Kidney epithelial cell (primary cell): ENCODE data around the gene CLMN. TPM values are rescaled to one million over a fixed set of nuclear protein-coding genes. Genes with fewer than 3 reads are reported as not detected.

ENCODE experiments used
- DNase-seq: peaks from one replicate; pipeline ENCODE4 v3.0.0-alpha.2; 2010; ENCODE audit warnings: low read depth
- H3K27me3 ChIP-seq: 2 replicates; pipeline ENCODE4 v1.6.0; 2011; ENCODE audit warnings: low read length; ENCODE audit not compliant: control insufficient read depth, insufficient read depth
- H3K36me3 ChIP-seq: 2 replicates; pipeline ENCODE4 v1.5.1; 2011; ENCODE audit warnings: low read length; ENCODE audit not compliant: control insufficient read depth, insufficient read depth
- H3K4me3 ChIP-seq: 2 replicates; pipeline ENCODE4 v1.5.1; 2011; ENCODE audit warnings: low read depth, mild to moderate bottlenecking, control low read depth, low read length
- CTCF ChIP-seq: IDR thresholded peaks from 2 replicates; pipeline ENCODE4 v1.5.1; 2011; ENCODE audit warnings: mild to moderate bottlenecking, moderate library complexity, low read length, control low read depth, inconsistent platforms; ENCODE audit not compliant: insufficient read depth, poor library complexity, severe bottlenecking
- total RNA-seq: library from RNA; depleted of rRNA; stranded (reverse); fragments of >200 nt; gene quantifications from 2 replicates; pipeline ENCODE4 v1.2.3, GENCODE V29; 2015

The CLMN gene
- total RNA-seq, 1 donor from 2014 or later: 9.8 TPM

DNA sequence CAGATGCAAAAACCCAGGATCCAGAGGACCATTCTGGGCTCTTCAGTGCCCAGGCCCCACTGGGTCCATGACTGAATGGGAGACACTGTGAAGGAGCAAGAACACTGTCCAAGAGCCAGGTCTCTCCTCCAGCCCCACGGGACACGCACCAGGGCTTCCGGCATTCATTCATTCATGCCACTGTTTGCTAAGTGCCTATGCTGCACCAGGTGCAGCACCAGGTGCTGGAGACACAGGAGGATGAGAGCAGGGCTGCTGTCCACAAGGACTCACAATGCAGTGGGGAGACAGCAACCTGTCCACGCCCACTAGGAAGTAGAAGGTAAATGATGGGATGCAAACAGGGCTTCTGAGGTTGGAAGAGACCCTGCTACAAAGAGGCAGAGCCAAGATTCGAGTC lies 20.4 kb downstream of the CLMN start:
- Histone ChIP-seq H3K4me3 (no peak overlapping the region), H3K36me3 (no peaks in the 10 kb centered on the region), H3K27me3 (no peaks in the 10 kb centered on the region)
- no peak for TF ChIP-seq CTCF
- no peak for DNase-seq

DNA sequence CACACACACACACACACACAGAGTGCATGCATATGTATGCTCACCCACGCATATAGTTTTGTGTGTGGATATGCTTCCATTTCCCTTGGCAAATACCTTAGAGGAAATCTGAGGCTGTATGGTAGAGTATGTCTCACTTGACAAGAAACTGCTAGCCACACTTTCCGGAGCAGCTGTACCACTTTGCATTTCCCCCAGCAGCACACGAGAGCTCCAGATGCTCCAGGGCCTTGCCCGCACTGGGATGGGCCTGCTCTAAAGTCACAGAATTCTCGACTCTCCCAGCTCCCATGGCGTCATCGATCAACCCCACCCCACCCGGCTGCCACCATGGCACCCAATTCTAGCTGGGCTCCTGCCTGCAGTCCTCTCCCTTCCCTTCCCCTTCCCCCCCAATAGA lies 21.9 kb downstream of the CLMN start:
- Histone ChIP-seq H3K4me3 (no peak overlapping the region), H3K36me3 (no peaks in the 10 kb centered on the region), H3K27me3 (no peaks in the 10 kb centered on the region)
- DNase-seq: no peak
- no peak for TF ChIP-seq CTCF

DNA sequence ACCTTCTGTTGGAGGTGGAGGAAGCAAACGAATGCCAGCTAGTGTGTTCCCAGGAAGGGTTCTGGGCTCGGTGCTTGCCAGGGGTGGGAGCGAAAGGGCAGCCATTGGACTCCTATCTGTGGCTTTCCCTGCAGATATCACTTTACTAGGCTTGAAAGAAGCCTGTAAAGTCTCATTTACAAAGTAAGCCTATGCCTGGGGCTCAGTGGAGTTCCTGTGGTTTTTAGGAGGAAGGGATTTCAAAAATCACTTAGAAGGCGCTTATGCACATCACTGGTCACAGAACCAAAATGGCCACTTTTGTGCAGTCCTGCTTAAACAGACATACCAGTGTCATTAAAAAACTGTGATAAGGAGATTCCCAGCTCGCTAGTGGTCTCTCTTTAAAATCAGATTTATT lies 22.7 kb downstream of the CLMN start:
- TF ChIP-seq CTCF: no peak

DNA sequence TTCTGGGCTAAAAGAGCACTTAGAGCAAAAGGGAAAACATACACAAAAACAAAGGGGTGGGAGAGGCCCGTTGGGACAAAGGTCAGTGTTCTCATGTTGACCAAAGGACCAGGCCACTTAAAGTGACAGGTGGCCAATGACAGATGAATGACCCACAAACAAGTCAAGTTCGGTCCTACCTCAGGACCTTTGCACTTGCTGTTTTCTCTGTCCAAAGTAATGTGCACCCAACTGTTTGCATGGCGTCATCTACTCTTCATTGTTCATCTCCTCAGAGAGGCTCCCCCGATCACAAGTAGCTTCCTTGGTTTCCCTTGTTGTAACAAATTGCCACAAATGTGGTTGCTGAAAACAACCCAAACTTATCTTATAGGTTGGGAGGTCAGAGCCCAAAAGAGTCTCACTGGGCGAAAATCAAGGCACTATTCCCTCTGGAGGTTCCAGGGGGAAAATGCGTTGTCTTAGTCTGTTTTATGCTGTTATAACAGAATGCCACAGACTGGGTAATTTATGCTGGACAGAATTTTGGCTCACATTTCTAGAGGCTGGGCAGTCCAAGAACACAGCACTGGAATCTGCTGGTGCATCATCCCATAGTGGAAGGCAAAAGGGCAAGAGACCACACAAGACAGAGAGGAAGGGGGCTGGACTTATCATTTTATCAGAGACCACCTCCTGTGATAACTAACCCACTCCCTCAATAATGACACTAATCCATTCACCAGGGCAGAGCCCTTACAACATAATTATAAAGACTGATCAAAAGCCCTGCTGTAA lies 23.9 kb downstream of the CLMN start:
- TF ChIP-seq CTCF: no peak
- H3K4me3 ChIP-seq: no peak overlapping the region
- H3K36me3 ChIP-seq: no peaks in the 10 kb centered on the region
- DNase-seq: no peak
- no peaks in the 10 kb centered on the region for H3K27me3 ChIP-seq

More for the DNA sequence above, 22.7 kb downstream of the CLMN start:
- H3K36me3 ChIP-seq: no peaks in the 10 kb centered on the region
- no peak for DNase-seq
- no peak overlapping the region for H3K4me3 ChIP-seq
- no peaks in the 10 kb centered on the region for H3K27me3 ChIP-seq

DNA sequence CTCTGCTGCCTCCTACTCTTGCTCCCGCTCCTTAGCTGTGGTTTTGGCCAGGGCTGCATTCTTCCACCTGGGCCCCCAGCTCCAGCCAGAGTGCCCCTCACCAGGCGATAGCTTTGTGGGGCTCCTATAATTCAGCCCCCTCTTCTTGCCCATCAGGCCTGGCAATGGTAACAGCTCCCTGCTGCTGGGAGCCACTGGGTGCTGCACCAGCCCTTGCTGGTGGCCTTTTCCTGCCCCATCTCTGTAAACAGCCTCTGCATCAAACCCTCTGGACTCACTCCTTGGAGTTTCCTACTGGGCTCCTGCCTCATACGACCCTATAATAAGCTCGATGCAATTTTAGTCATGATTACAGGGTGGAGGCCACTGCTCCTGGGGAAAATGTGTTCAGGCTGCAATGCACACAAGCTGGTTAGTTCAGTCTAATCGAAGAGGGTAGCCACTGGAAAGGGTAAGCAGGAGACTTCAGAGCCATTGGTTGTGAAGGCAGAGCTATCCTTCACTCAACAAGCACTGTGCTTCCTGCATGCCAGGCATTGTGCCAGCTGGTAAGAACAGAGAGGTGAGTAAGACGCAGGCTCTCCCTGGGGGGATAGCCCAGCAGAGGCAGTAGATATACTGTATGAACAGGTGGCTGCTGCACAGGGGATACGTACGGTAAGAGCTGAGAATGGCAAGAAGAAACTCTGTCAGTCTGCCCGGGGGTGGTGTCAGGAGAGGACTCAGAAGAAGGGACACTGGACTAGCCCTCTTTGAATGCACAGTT lies 24.7 kb downstream of the CLMN start:
- DNase-seq: no peak
- no peaks in the 10 kb centered on the region for H3K27me3 ChIP-seq
- TF ChIP-seq CTCF: no peak

GRCh38 chr14:95294320-95294719 lies 25.4 kb downstream of the CLMN start:
- TF ChIP-seq CTCF: no peak

More for the DNA sequence above, 24.7 kb downstream of the CLMN start:
- Histone ChIP-seq H3K36me3 (no peaks in the 10 kb centered on the region), H3K4me3 (no peak overlapping the region)

More at GRCh38 chr14:95294320-95294719, 25.4 kb downstream of the CLMN start:
- Histone ChIP-seq H3K27me3 (no peaks in the 10 kb centered on the region), H3K4me3 (no peak overlapping the region), H3K36me3 (no peaks in the 10 kb centered on the region)
- no peak for DNase-seq
